HG02759 (cell line): ENCODE results near the gene HIVEP2.

ENCODE experiments used
- ATAC-seq: cut with Tn5 transposase; IDR thresholded peaks from one replicate; pipeline ENCODE4 v1.9.1; 2021; ENCODE audit warnings: mild to moderate bottlenecking, moderate library complexity; ENCODE audit not compliant: unreplicated experiment

The HIVEP2 gene

DNA sequence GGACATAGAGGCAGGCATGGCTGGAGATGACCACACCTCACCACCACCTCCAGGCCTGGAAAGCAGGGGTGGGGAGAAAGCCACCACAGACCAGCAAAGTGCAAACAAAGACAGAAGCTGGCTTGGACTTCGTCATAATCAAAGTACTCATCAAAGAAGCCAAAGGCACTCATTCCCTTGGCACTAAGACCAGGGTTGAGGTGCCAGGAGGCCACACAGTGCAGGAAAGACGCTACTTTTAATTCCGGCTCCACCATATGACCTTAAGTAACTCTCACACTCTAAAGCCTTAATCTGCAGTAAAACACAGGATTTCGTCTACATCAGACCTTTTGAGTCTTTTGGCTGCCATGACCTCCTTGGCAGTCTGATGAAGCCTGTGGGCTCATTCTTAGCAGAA is 123.1 kb downstream of the HIVEP2 start:
- no peak for ATAC-seq

DNA sequence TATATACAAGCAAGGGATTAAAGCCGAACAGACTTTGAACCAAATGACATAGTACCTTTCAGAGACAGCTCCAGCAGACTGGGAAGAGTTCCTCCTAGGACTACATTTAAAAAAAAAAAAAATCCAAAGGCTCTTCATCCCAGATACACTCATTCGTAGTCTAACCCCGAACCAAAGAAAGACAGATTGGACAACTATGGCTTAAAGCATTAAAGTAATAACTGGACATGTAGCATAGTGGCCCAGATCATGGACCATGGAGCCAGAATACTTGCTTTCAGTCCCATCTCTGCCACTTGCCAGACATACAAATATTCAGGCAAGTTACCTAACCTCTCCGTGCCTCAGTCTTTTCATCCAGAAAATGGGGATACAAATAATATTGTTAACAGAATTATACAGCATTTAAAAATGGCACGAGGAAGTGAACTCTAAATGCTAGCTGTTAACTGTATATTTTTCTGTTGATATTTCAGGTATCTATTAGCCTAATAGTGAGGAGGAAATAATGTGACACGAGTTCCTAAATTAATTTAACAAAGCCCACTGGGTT is 123.7 kb downstream of the HIVEP2 start:
- ATAC-seq: no peak

DNA sequence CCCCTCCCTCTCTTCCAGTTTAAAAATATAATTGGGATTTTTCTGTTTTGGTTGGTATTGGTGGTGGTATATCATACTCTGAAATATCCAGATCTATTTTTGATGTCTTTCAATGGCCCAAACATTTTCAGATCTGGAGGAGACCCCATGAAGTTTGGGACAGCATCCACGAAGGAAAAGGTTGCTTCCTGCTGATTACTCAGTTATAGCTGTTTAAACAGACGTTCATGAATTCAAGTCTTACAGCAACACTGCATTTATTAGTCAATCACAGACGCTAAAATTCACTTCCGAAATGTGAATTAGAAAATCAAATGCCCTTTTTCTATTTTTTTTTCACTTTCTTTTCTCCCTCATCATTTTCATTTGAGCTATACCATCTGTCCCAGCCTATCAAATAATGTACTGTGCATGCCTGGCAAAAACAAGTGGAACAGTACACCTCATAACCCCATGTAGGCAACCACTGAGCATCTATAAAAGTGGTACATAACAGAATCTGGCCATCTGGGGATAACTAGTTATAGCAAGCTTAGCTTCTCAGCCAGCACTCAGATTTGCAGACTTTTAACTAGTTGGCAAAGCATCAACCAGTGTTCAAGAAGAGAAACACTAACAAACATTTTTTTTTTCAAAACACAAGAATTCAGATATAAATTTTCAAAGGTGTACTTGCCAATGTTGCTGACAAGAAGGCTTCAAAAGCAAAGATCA is 124.5 kb downstream of the HIVEP2 start:
- no peak for ATAC-seq

- ATAC-seq: peak; percentile 72
These were observed 125.2 kb downstream of the HIVEP2 start for GRCh38 chr6:142819603-142820337.

DNA sequence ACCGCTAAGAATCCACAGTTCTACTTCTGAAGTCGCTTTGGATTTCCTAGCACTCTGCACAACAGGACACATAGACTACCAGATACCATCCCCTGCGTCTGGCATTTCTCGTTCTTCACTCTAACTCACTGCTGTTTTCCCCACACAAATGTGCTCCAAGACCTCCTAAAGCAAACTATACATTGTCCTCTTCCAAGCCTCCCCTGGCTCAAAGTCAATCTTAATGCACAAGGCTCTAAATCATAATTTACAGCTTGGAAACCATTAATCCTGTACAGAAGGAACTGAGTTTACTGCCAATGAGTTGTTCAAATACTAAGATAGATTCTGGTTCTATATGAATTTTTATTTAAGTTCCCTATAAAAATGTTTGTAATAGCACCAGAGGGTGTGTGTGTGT is 128.5 kb downstream of the HIVEP2 start:
- no peak for ATAC-seq

DNA sequence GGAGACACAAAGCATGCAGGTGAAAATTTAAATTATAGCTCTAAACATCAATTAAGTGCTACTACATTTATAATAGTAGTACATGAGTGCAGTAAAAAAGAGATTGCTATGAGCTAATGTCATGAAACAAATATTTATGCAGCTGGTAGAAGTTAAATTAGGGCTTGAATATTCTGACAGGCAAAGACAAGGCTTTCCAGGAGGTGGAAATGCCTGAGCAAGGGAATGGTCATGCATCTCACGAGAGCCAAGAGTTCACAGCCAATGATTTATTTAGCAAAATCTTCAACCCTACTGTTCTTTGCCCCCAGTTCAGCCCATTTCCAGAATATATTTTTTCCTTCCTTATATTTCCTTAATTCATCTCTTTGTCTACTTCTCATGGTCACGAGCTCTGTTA is 128.9 kb downstream of the HIVEP2 start:
- no peak for ATAC-seq

GRCh38 chr6:142811923-142812322 is 133.1 kb downstream of the HIVEP2 start:
- ATAC-seq: no peak

DNA sequence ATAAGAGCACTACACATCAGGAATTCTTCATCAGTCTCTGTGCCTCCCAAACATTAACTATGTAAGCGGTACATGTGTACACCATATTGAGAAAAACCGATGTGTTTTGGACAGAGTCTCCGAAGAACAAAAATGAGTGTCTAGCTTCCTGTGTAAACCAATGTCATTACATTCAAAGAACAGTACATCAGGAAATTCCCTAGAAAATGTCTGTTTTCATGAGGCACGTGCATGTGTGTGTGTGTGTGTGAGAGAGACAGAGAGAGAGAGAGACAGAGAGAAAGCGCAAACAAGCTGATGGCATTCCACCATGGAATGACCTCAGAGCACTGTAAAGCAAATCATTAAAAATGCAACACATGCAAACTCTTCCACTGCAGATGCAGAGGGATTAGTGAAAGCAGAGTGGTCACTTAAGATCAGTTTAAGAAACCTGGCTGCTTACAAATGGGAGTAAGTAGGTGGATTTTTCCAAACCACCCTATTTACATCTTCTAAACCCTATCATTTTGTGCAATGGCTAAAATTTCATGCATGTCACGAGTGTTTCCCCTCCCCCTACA is 133.9 kb downstream of the HIVEP2 start:
- no peak for ATAC-seq

DNA sequence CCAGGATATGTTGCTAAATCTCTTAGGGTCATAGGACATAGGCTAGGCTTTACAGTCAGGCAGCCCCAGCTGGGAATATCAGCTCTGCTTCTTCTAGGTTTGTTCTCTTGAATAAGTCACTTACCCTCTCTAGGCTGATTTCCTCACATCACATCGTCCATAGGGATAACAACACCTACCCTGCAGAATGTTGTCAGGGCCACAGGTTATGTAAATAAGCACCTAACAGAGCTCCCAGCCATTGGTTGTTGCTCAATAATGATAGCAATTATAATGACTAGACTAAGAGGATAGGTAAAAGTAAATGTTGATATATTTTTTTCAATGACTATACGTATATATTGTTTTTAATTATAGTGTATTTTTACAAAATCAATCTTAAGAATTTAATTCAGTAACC is 135.0 kb downstream of the HIVEP2 start:
- no peak for ATAC-seq

- no peak for ATAC-seq
These were observed 136.4 kb downstream of the HIVEP2 start for GRCh38 chr6:142808405-142809061.

DNA sequence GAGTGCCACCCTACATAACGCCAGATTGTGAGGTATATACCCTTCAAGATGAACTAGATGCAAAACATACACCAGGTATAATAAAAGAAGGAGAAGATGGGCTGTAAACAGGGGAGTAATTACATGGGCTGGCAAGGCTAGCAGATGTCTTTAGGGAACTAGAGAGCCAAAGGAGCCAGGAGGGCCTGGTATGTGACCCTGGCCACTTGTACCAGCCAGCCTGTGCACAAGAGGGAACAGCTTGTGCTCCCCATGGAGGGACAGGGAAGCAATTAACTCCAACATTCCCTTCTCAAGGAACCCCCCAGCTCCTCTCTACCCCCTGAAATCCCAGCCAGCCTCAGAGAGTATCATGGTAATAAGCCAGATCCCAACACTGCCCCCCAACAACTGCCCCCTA is 139.9 kb downstream of the HIVEP2 start:
- ATAC-seq: no peak

GRCh38 chr6:142804490-142804889 is 140.5 kb downstream of the HIVEP2 start:
- ATAC-seq: peak; percentile 33

- no peak for ATAC-seq
These were observed 141.4 kb downstream of the HIVEP2 start for GRCh38 chr6:142803495-142804058.

- ATAC-seq: no peak
These were observed 141.9 kb downstream of the HIVEP2 start for GRCh38 chr6:142803032-142803431.

DNA sequence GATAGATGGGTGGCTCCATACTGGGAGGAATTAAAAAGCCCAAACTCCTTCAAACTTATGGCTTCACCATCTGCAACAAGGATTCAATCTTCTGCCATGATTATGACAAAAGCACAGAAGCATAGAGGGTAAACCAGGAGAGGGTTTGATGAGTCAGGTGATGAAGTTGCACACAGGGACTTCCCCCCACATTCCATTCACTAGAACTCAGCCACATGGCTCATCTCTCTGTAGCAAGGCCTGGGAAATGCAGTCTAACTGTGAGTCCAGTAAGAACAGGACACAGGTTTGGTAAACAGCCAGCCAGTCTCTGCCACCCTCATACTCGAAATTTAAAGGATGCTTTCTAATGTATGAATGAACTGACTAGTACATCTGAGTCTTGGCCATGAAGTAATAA is 142.9 kb downstream of the HIVEP2 start:
- ATAC-seq: peak; percentile 58

GRCh38 chr6:142800240-142800639 is 144.7 kb downstream of the HIVEP2 start:
- ATAC-seq: no peak

- no peak for ATAC-seq
These were observed 145.3 kb downstream of the HIVEP2 start for GRCh38 chr6:142799639-142800038.

- no peak for ATAC-seq
These were observed 147.8 kb downstream of the HIVEP2 start for GRCh38 chr6:142797159-142797558.

- no peak for ATAC-seq
These were observed 148.4 kb downstream of the HIVEP2 start for GRCh38 chr6:142796571-142796970.

DNA sequence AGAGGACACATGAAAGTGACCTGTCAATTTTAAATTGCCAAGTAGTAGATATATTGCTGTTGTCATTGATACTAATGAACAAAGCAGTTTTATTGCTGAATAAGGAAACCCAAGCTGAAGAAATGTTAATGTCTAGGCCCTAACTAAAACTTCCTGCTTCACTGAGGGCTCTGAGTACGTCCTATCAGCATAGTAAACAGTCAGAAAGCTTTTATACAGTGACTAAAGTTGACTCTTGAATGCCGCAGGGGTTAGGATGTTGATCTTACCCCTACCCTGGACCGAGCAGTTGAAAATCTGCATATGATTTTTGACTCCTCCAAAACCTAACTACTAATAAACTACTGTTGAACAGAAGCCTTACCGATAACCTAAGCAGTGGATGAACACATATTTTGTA is 149.0 kb downstream of the HIVEP2 start:
- ATAC-seq: no peak

DNA sequence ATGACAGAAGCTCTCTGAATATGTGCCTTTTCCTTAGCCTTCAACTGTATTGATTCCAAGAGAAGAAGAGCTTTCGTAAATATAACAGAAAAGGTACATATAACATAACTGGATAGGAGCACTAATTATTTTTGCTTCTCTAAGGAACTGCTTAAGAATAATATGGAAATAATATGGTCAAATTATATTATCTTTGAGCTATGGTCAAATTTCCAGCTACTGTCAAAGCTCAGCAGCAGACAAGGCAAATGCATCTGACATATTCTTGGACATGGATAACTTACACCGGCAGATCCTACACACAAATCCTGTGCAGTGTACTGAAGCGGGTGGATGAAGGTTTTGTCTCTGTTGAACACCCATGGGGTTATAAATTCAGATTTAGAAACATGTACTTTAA is 150.6 kb downstream of the HIVEP2 start:
- no peak for ATAC-seq
